DMS114 treated with DMSO at 0.1 percent for 48 hours (cell line): ENCODE data around the gene TRPM2.

Experiments
- DNase-seq: peaks from one replicate; lab custom pipeline; 2025; ENCODE audit not compliant: unreplicated experiment; lab: John Stamatoyannopoulos, UW

The TRPM2 gene

GRCh38 chr21:44321846-44322450, 31.5 kb upstream of the TRPM2 start:
- no peak for DNase-seq

GRCh38 chr21:44322621-44323325, 30.6 kb upstream of the TRPM2 start:
- DNase-seq = no peak

GRCh38 chr21:44323591-44323990, 29.8 kb upstream of the TRPM2 start:
- no peak for DNase-seq

GRCh38 chr21:44324106-44324853, 29.1 kb upstream of the TRPM2 start:
- no peak for DNase-seq

- no peak for DNase-seq
Observed at GRCh38 chr21:44324854-44325107, 28.6 kb upstream of the TRPM2 start.

- no peak for DNase-seq
Observed at GRCh38 chr21:44325386-44326271, 27.8 kb upstream of the TRPM2 start.

GRCh38 chr21:44326272-44326647, 27.2 kb upstream of the TRPM2 start:
- no peak for DNase-seq

- no peak for DNase-seq
Observed at GRCh38 chr21:44326716-44327602, 26.5 kb upstream of the TRPM2 start.

- DNase-seq = no peak
Observed at GRCh38 chr21:44327603-44327974, 25.8 kb upstream of the TRPM2 start.

- no peak for DNase-seq
Observed at GRCh38 chr21:44328242-44328895, 25.1 kb upstream of the TRPM2 start.

- no peak for DNase-seq
Observed at GRCh38 chr21:44329086-44329889, 24.1 kb upstream of the TRPM2 start.

GRCh38 chr21:44329971-44330681, 23.3 kb upstream of the TRPM2 start:
- no peak for DNase-seq

GRCh38 chr21:44330698-44331097, 22.7 kb upstream of the TRPM2 start:
- no peak for DNase-seq

GRCh38 chr21:44331209-44331608, 22.2 kb upstream of the TRPM2 start:
- no peak for DNase-seq

GRCh38 chr21:44331650-44332307, 21.6 kb upstream of the TRPM2 start:
- no peak for DNase-seq

GRCh38 chr21:44332383-44332782, 21.0 kb upstream of the TRPM2 start:
- DNase-seq = no peak

- no peak for DNase-seq
Observed at GRCh38 chr21:44332965-44333364, 20.5 kb upstream of the TRPM2 start.
